ENCODE data around the gene ATXN1.

ATXN1 gene

DNA sequence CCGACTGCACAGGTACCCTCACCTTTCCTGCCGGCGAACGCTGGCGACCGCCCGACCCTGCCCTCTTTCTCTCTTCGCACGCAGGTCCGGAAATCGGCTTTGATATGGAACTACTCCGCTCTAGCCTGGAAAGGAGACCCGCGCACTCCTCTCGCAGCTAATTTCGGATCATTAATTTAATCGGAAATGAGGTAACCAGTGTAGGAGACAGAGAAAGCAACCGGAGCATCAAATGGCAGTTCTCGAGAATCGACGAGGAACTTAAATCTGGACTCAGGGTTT is 949 bp upstream of the ATXN1 start:
- no peak for DNase-seq (ENCODE audit: low spot score)

- DNase-seq (ENCODE audit: low spot score) = peak; percentile 81
Observed at GRCh38 chr6:16761471-16762267, 409 bp upstream of the ATXN1 start.

- DNase-seq (ENCODE audit: low spot score) = peak; percentile 68
Observed at GRCh38 chr6:16759646-16760515, 1.4 kb downstream of the ATXN1 start.

DNA sequence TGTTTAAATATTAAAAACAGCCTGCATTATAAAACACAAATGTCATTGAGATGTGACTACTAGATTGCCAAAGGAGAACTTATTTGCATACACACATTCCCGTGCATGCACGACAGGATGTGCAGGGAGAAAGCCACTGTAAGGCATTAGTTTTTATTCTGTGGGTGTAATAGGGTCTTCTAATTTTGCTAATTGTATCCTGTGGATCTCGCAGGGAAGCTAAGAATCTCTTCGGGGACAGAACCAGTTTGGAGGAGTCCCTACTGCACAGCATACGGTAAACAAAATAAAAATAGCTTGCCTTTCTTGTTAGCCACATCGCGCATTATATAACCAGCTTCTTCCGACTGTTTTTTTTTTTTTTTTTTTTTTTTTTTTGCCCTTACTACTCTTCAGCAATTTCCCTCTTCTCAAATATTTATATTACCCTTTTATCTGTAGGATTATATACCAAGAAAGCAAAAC is 2.0 kb downstream of the ATXN1 start:
- no peak for DNase-seq (ENCODE audit: low spot score)

DNA sequence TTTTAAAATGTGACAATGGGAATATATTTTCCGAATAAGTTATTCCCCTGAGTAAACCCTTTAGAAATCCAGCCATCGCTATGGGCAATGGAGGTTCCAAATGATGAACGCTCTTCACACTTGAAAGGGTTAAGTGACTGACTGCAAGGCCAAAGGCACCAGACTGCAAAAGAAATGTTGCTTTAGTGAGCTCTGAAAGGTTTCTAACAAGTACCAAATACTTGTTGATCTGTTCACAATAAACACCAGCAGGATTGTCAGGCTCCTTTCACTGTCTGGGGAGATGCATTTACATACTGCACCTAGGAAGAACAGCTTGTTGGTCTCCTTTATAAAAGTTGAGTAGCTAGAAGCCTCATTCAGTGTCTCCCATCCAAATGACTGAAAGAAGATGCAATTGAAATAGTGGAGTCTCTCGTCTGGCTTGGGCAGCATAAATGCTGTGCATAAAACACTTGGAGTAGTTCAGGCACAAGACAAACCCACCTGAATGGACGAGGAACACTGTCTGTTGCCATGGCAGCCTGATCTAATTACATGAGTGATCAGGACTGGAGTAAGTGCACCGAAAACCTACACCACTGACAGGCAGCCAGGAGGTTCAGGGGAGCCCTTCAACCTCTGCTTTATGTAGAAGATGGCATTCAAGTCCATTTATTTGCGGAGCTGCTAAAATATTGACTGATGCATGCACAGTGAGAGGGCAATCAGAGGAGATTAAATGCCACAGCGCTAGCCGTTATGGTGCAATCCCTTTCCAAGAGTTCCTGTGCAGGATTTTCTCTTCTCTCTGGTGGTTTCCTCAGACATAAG is 2.9 kb downstream of the ATXN1 start:
- no peak for DNase-seq (ENCODE audit: low spot score)

GRCh38 chr6:16757332-16757731 is 3.9 kb downstream of the ATXN1 start:
- no peak for DNase-seq (ENCODE audit: low spot score)

GRCh38 chr6:16756660-16757255 is 4.5 kb downstream of the ATXN1 start:
- DNase-seq (ENCODE audit: low spot score) = no peak

DNA sequence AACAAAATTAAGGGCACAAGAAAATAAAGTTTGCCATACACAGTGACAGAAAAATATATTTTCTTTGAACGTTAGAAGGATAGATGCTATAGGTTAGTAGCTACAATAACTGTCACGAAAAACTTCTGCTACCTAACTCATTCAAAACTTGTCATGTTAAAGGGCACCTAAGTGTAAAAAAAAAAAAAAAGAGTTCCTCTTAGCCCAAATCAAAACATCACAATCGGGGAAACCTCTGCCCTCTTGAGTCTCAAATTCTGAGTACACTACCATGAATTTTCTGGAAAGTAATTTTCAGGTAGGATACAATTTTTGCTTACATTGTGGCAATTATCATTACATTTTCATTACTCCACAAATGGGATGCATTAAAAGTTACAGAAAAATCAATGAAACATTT is 5.7 kb downstream of the ATXN1 start:
- DNase-seq (ENCODE audit: low spot score) = no peak

DNA sequence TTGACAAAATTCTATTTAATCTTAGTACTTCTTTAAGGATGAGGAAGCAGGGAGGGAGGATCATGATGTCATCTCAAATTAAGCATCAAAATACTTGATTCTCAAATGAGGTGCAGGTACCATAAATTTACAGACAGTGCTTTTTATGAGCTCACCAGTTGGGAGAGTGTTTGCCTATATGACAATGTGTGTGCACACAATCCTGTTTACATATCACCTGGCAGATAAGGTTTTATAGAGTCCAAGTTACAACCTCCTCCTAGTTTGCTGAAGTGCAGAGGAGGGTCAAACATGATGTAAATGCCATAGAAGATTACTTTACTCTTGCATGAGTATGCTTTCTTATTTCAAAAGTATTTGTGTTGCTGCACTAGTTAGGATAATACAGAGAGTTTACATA is 6.4 kb downstream of the ATXN1 start:
- DNase-seq (ENCODE audit: low spot score) = no peak

DNA sequence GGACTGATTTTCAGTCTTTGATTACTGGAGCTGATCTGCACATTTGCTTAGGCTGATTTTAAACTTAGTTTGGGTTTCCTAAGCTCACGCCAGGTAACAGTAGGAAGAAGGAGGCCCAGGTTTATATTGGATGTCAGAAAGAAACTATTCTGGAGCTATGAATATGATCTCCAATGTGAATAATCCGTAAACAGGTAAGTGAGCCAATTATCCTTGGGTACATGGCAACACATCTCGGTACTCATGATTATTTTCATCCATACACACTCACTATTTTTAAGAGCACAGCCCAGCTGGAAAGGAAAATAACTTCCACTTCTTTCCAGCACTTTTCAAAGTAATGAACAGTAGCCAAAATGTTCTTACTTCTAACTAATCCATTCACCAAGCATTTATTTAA is 7.0 kb downstream of the ATXN1 start:
- DNase-seq (ENCODE audit: low spot score) = no peak

DNA sequence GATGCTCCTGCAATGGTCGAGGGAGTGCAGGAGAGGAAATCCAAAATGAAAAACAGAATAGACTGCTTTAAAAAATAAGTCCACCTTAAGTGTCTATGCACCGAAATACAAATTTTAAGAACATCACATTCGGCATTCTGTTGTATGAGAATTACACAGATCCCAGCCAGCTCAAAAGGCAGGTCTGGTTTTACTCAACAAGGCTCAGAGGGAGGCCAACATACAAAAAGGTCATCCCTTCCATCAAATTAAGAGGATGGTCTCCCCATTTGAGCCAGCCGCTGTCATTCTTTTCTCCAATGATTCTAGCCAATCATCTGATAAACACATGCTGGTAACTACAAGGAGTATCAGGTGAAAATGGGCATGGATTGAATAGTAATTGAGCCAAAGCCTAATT is 7.9 kb downstream of the ATXN1 start:
- no peak for DNase-seq (ENCODE audit: low spot score)

DNA sequence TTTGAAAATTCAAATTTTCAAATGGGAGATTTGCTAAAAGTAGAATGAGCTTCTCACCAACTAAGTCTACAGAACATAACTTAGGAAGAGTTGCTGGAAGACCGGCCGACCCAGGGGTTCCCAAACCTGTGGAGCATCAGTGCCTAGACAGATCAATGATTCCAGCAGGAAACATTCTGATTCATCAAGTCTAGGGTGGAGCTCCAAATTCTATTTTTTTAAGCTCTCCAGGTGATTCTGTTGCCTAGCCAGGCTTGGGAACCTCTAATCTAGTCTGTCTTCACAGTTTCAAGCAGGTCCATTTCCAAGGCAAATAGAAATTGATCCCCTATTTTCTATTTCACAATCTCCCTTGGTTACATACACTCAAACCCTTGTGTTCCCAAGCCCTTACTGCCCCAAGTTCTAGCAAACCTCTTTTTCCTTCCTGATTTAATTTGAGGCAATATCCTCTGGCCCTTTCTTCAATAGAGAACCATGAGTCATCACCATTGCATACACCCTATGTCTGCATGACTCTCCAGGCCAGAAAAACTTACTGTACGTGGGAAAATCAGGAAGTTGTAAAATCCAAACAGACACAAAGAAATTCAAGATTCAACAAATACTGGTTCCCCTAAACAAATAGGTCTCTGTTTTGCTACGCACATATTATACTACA is 8.9 kb downstream of the ATXN1 start:
- no peak for DNase-seq (ENCODE audit: low spot score)

DNA sequence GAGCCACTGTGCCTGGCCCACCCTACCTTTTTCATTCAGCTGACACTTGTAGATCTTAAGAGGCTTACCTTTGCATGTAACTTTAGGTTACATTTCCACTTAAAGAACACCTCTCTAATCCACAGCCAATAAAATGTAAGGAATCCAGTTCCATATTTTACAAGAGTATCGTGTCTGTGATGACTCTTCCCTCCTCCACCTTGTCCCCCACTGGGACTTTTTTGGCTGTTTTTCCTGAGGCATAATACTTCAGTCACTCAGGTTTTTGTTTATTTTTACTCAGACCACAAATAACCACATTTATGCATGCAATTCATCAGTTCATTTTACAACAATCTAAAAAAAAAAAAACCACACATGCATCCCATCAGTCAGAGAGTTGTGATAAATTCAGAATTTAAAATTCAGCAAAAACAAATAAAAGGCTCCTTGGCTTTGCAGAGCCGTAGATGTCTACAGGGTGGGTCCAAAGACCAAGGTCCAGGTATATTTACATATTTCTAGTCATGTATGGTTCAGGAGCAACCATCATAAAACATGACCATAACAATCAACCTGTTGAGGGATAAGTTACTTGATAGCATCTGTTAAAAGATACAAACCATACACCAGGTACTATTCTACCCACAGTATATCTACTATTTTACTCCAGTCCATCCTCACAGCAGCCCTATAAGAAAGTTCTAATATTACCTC is 9.9 kb downstream of the ATXN1 start:
- DNase-seq (ENCODE audit: low spot score) = no peak

GRCh38 chr6:16750566-16750965 is 10.7 kb downstream of the ATXN1 start:
- no peak for DNase-seq (ENCODE audit: low spot score)

DNA sequence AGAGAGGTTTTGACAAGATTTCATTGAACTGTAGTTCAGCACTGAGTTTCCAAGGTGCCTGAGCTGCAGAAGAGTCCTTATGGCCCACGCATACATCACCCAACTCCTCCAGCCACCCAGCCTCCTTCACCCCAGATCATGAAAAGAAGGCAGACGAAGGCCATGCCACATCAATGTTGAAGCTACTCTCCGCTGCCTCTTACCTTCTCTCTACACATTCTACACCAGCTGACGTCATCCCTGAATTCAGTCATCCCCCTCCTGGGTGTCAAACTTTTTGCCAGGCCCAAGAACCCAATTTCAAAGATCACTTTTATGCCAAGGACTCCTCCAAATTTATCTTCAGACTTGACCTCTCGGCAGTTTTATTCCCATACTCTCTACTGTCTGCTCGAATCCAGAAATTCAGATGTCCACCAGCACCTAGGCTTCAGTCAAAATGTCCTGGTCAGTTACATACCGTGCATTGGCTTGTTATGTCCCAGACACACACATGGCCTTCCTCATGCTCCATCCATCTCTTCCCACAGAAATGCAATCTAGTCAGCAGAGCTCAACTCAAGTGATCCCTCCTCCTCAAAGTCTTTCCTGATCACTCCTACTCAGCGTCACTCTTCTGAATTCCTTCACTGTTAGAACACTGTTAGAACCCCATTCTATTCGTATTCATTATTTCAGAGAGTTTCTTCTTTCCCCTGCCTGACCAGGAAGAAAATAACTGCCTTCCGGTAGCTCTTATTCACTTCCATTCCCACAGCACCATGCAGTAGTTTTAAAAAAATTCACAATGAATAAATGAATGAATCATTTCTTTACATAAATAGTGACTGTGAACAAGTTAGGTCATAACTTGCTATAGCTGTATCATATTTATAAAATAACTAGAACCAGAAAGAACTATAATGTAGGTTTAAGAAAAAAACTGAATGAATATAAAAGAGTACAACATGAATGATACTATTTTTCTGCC is 11.5 kb downstream of the ATXN1 start:
- DNase-seq (ENCODE audit: low spot score) = no peak

- DNase-seq (ENCODE audit: low spot score) = no peak
Observed at GRCh38 chr6:16748025-16748319, 13.3 kb downstream of the ATXN1 start.

- no peak for DNase-seq (ENCODE audit: low spot score)
Observed at GRCh38 chr6:16747232-16748024, 13.8 kb downstream of the ATXN1 start.

DNA sequence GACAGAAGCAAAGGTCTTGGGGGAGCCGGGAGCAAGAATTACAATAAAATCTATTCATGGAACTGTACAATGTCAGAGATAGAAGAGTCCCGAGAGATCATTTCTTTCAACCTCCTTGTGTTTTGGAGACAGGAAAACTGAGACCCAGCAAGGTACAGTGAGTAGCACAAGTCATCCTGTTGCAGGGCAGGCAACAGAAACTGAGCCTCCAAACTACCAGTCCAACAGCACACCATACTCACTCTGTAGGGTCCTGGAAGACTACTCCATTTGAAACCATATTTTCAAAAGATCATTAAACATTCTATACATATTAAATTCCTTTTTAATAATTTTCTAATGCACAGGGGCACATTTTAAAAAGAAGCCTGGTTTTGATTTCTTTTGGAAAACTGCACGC is 14.4 kb downstream of the ATXN1 start:
- DNase-seq (ENCODE audit: low spot score) = no peak

DNA sequence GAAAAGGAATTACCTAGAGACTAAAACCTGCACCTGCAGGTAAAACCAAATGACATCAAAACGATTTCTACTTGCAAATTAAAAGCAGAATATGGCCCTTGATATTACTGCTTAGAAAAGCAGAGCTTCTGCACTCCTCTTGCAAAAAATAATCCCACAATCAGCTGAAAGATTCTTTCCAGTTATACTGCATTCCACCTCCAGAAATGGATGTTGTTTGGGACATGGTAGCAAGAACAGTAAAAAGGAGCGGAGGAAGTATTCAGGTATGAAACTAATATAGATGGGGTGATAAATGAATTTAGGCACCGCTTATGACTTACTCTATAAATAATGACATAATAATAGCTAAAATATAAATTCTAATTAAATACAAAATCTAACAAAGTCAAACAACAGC is 14.9 kb downstream of the ATXN1 start:
- no peak for DNase-seq (ENCODE audit: low spot score)
